H1 (cell line): Measurements from ENCODE around the gene PPAN. TPM values are rescaled to one million over a fixed set of nuclear protein-coding genes. Genes with fewer than 3 reads are reported as not detected.

Experiments used
- CTCF ChIA-PET: fragments of 300-600 bp; sonication (Branson Sonifier 250); formaldehyde crosslinking; loops from one replicate; lab custom pipeline; 2021; ENCODE audit not compliant: partially characterized antibody; lab: Charles Lee
- POLR2A ChIA-PET: fragments of 300-600 bp; sonication (Branson Sonifier 250); formaldehyde crosslinking; loops from one replicate; lab custom pipeline; 2021; ENCODE audit warnings: inconsistent platforms; ENCODE audit not compliant: partially characterized antibody; lab: Charles Lee
- DNase-seq, 2 experiments: peaks; one replicate each; pipeline versions ENCODE4 v3.0.0 to v3.0.0-alpha.2; 2010 to 2022; ENCODE audit warnings: low spot score in 2 of 2, low read depth in 1 of 2, mixed read lengths in 1 of 2
- FAIRE-seq: peaks from 2 replicates; lab custom pipeline; 2011; peaks lifted over from hg19 to GRCh38; lab: Jason Lieb, UNC
- H2AFZ ChIP-seq: 2 replicates; pipeline ENCODE4 v1.8.1; 2012; ENCODE audit warnings: low read length, inconsistent platforms
- H2AK5ac ChIP-seq: 2 replicates; pipeline ENCODE4 v1.6.1; 2013; ENCODE audit warnings: low read depth, low read length
- H2BK120ac ChIP-seq: replicated peaks from 2 replicates; pipeline ENCODE3; 2013; ENCODE audit warnings: low read depth, low read length, inconsistent platforms
- H2BK12ac ChIP-seq: 2 replicates; pipeline ENCODE4 v1.6.1; 2013; ENCODE audit warnings: low read depth, low read length
- H2BK15ac ChIP-seq: 2 replicates; pipeline ENCODE4 v1.6.1; 2013; ENCODE audit warnings: low read length
- H2BK20ac ChIP-seq: 2 replicates; pipeline ENCODE4 v1.6.1; 2013; ENCODE audit warnings: low read length
- H2BK5ac ChIP-seq: 2 replicates; pipeline ENCODE4 v1.6.1; 2013; ENCODE audit warnings: low read depth, low read length
- H3K14ac ChIP-seq: 2 replicates; pipeline ENCODE4 v1.6.1; 2013; ENCODE audit warnings: inconsistent platforms; ENCODE audit not compliant: insufficient read length
- H3K18ac ChIP-seq: 2 replicates; pipeline ENCODE4 v1.6.1; 2013; ENCODE audit warnings: low read length; ENCODE audit errors: extremely low read depth
- H3K23ac ChIP-seq: 2 replicates; pipeline ENCODE4 v1.6.1; 2013; ENCODE audit warnings: inconsistent platforms; ENCODE audit not compliant: insufficient read length
- H3K23me2 ChIP-seq: 2 replicates; pipeline ENCODE4 v1.6.1; 2013; ENCODE audit warnings: low read depth, low read length
- H3K27ac ChIP-seq: 2 replicates; pipeline ENCODE4 v1.6.1; 2011; ENCODE audit warnings: low read depth, low read length, inconsistent platforms
- H3K27me3 ChIP-seq, 4 experiments: replicated peaks in 1 of 4; 1 replicate in 1 of 4; 2 replicates in 3 of 4; pipeline versions ENCODE4 v1.6.1 to v1.8.1; 2011 to 2013; ENCODE audit warnings: low read length in 3 of 4, mild to moderate bottlenecking in 3 of 4, inconsistent platforms in 2 of 4, mixed read lengths in 2 of 4, moderate library complexity in 1 of 4; ENCODE audit not compliant: control insufficient read depth in 3 of 4, insufficient read depth in 3 of 4; ENCODE audit errors: extremely low read depth in 1 of 4
- H3K36me3 ChIP-seq, 4 experiments: 2 replicates each; pipeline versions ENCODE4 v1.6.1 to v1.8.1; 2011 to 2013; ENCODE audit warnings: mild to moderate bottlenecking in 4 of 4, low read length in 3 of 4, moderate library complexity in 2 of 4, control low read depth in 1 of 4, inconsistent platforms in 1 of 4; ENCODE audit not compliant: insufficient read depth in 4 of 4, control insufficient read depth in 2 of 4
- H3K4ac ChIP-seq: replicated peaks from 2 replicates; pipeline ENCODE3; 2013; ENCODE audit warnings: low read length, low read depth, mixed read lengths, inconsistent platforms; ENCODE audit not compliant: insufficient read length
- H3K4me1 ChIP-seq, 4 experiments: replicated peaks in 1 of 4; 1 replicate in 1 of 4; 2 replicates in 3 of 4; pipeline versions ENCODE4 v1.6.1 to v1.8.1; 2011 to 2013; ENCODE audit warnings: low read length in 3 of 4, inconsistent platforms in 2 of 4, mixed read lengths in 1 of 4; ENCODE audit not compliant: insufficient read depth in 4 of 4, control insufficient read depth in 3 of 4
- H3K4me2 ChIP-seq, 2 experiments: 2 replicates each; pipeline versions ENCODE4 v1.6.1 to v1.8.1; 2011 to 2013; ENCODE audit warnings: low read depth in 2 of 2, low read length in 2 of 2, control low read depth in 1 of 2, inconsistent platforms in 1 of 2, mild to moderate bottlenecking in 1 of 2; ENCODE audit not compliant: insufficient read depth in 1 of 2
- H3K4me3 ChIP-seq, 4 experiments: fragments of 200-600, 300-600 bp in 1 of 4; sonication (generic), shearing (Covaris generic), sonication (Bioruptor Twin) in 1 of 4; 2 replicates each; pipeline versions ENCODE4 v1.5.1 to v1.8.1; 2011 to 2016; ENCODE audit warnings: low read length in 4 of 4, low read depth in 3 of 4, control low read depth in 2 of 4, inconsistent platforms in 2 of 4, mild to moderate bottlenecking in 2 of 4, mixed read lengths in 1 of 4, moderate library complexity in 1 of 4; ENCODE audit not compliant: insufficient read depth in 2 of 4; ENCODE audit errors: extremely low read depth in 1 of 4
- H3K56ac ChIP-seq: replicated peaks from 2 replicates; pipeline ENCODE3; 2013; ENCODE audit warnings: low read depth, mild to moderate bottlenecking, mixed read lengths, low read length, inconsistent platforms; ENCODE audit not compliant: insufficient read length
- H3K79me1 ChIP-seq: 2 replicates; pipeline ENCODE4 v1.6.1; 2013; ENCODE audit warnings: low read depth, low read length, control low read depth
- H3K79me2 ChIP-seq, 2 experiments: 2 replicates each; pipeline versions ENCODE4 v1.6.1 to v1.8.1; 2012 to 2013; ENCODE audit warnings: low read length in 2 of 2, mild to moderate bottlenecking in 2 of 2, inconsistent platforms in 1 of 2; ENCODE audit not compliant: insufficient read depth in 2 of 2, control insufficient read depth in 1 of 2
- H3K9ac ChIP-seq, 4 experiments: replicated peaks in 1 of 4; 1 replicate in 1 of 4; 2 replicates in 3 of 4; pipeline versions ENCODE4 v1.6.1 to v1.8.1; 2011 to 2013; ENCODE audit warnings: low read depth in 3 of 4, low read length in 3 of 4, control low read depth in 2 of 4, mild to moderate bottlenecking in 2 of 4, moderate library complexity in 2 of 4, inconsistent platforms in 1 of 4; ENCODE audit errors: extremely low read depth in 1 of 4
- H3K9me3 ChIP-seq, 2 experiments: 2 replicates each; pipeline versions ENCODE4 v1.6.1 to v1.8.1; 2012 to 2013; ENCODE audit warnings: mild to moderate bottlenecking in 2 of 2, moderate library complexity in 2 of 2, control low read depth in 1 of 2, inconsistent platforms in 1 of 2, low read depth in 1 of 2, low read length in 1 of 2, mixed read lengths in 1 of 2; ENCODE audit not compliant: insufficient read depth in 2 of 2
- H4K20me1 ChIP-seq, 2 experiments: replicated peaks in 1 of 2; 2 replicates each; pipeline versions ENCODE3 to v1.8.1; 2011 to 2013; ENCODE audit warnings: inconsistent platforms in 2 of 2, low read length in 2 of 2, mild to moderate bottlenecking in 1 of 2; ENCODE audit not compliant: insufficient read depth in 2 of 2, control insufficient read depth in 1 of 2
- H4K5ac ChIP-seq: 2 replicates; pipeline ENCODE4 v1.6.1; 2013; ENCODE audit warnings: low read length, low read depth, mixed read lengths, inconsistent platforms; ENCODE audit not compliant: insufficient read length
- H4K8ac ChIP-seq: 2 replicates; pipeline ENCODE4 v1.8.0; 2013; ENCODE audit warnings: mild to moderate bottlenecking, moderate library complexity, low read length, inconsistent platforms; ENCODE audit not compliant: insufficient read depth; ENCODE audit errors: extremely low read depth
- H4K91ac ChIP-seq: replicated peaks from 2 replicates; pipeline ENCODE3; 2013; ENCODE audit warnings: low read length, mixed read lengths, inconsistent platforms; ENCODE audit not compliant: insufficient read length
- EZH2 ChIP-seq: fragments of 200-600 bp; sonication (generic); IDR thresholded peaks from 2 replicates; pipeline ENCODE4 v1.7.1; 2012; ENCODE audit warnings: low read depth, mild to moderate bottlenecking, moderate library complexity, low read length, inconsistent platforms; ENCODE audit not compliant: severe bottlenecking
- HDAC2 ChIP-seq, 2 experiments: fragments of 300-600 bp in 1 of 2; sonication (generic) in 1 of 2; IDR thresholded peaks; 2 replicates each; pipeline ENCODE4 v1.6.1; 2011 to 2012; ENCODE audit warnings: low read depth in 2 of 2, low read length in 2 of 2, mild to moderate bottlenecking in 2 of 2, moderate library complexity in 2 of 2, borderline replicate concordance in 1 of 2, inconsistent platforms in 1 of 2
- KDM5A ChIP-seq: fragments of 200-600 bp; IDR thresholded peaks from 2 replicates; pipeline ENCODE4 v1.7.1; 2012; ENCODE audit warnings: mild to moderate bottlenecking, low read length, inconsistent platforms, mixed read lengths
- RFX5 ChIP-seq: IDR thresholded peaks from 2 replicates; pipeline ENCODE4 v1.6.1; 2011; ENCODE audit warnings: low read depth, low read length, improper control_type of control experiment, borderline replicate concordance
- SIX5 ChIP-seq: IDR thresholded peaks from 2 replicates; pipeline ENCODE4 v1.6.1; 2011; ENCODE audit warnings: mild to moderate bottlenecking, low read depth, low read length
- TEAD4 ChIP-seq: IDR thresholded peaks from 2 replicates; pipeline ENCODE4 v1.6.1; 2012; ENCODE audit warnings: low read depth, low read length, inconsistent platforms, mixed read lengths
- WGBS, 2 experiments: shearing (Covaris generic) in 1 of 2; methylation state at CpG; one replicate each; pipeline versions ENCODE4 v1.1.6 to v1.1.7; 2013 to 2015; ENCODE audit warnings: low lambda C conversion rate in 2 of 2, mixed read lengths in 2 of 2, inconsistent platforms in 1 of 2, low coverage in 1 of 2, missing lambda C conversion rate in 1 of 2; ENCODE audit not compliant: insufficient replicate concordance in 2 of 2, insufficient coverage in 1 of 2, insufficient read length in 1 of 2; ENCODE audit errors: extremely low coverage in 1 of 2, missing lambda C conversion rate in 1 of 2; 5-methylcytosine and 5-hydroxymethylcytosine counted together
- polyA plus RNA-seq, 7 experiments: library from polyadenylated mRNA; depleted of rRNA in 3 of 7; stranded (reverse) in 5 of 7; unstranded in 2 of 7; fragments of >200 nt in 5 of 7; fragments of 200-250 nt in 2 of 7; gene quantifications; 1 replicate in 5 of 7; 2 replicates in 1 of 7; 4 replicates in 1 of 7; pipeline versions ENCODE4 v1.2.1 to v1.2.3, GENCODE V29; 2011 to 2013; ENCODE audit warnings: missing spikeins in 2 of 7, mixed read lengths in 2 of 7
- total RNA-seq: library from RNA; stranded (reverse); fragmentation: NEBNext Ultra II Directional; extraction: Animal tissue kit (Norgen Biotek cat#: 25700); gene quantifications from 2 replicates; pipeline ENCODE4 v1.2.1, GENCODE V29; 2021
- TF ChIP-seq, protein P1 (sequence below): IDR thresholded peaks from 2 replicates; pipeline ENCODE4 v1.6.1; 2012; ENCODE audit warnings: low read length, inconsistent platforms

The PPAN gene
- total and polyA plus RNA-seq, 2 of the 8 experiments (the other 6 are each of a cell fraction or from before 2014, with no cell fraction given), result 48.8 to 74.4 TPM

DNA sequence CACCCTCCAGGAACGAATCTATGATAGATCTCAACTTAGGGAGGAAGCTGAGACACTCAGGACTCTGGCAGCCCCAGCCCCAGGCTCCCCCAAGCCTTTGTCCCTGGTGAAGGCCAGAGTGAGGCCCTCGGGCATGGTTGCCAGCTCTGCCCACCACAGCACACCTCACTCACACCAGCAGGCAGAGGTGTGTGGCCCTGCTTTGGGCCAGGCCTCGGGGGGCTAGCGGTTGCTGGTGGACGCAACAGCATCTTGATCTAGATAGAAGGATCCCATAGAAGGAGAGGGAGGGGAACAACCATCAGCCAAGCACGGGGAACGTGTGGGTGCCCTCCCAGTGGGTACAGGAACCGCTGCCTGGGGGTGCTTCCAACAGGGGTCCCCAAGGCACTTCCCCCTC is 51.9 kb downstream of the PPAN start:
- Histone ChIP-seq H3K14ac (no peak overlapping the region), H3K4me1 (no peaks in the 10 kb centered on the region), H3K18ac (no peak overlapping the region), H3K27me3 (no peaks in the 10 kb centered on the region), H4K20me1 (peaks cover 9 to 12% of the 10 kb centered on the region in 2 experiments), H2BK5ac (no peak overlapping the region), H3K4me3 (no peak overlapping the region), H2BK20ac (no peak overlapping the region), H3K36me3 (peaks cover 69 to 97% (median 91%) of the 10 kb centered on the region in 4 experiments), H2AFZ (no peak overlapping the region), H2AK5ac (no peak overlapping the region), H3K4ac (no peak overlapping the region), H3K79me1 (no peaks in the 10 kb centered on the region; the same call in 1 of the 2 replicates), H3K9me3 (no peaks in the 10 kb centered on the region), H2BK120ac (no peak overlapping the region), H3K9ac (no peak overlapping the region), H3K23me2 (no peaks in the 10 kb centered on the region), H4K91ac (no peak overlapping the region), H4K5ac (no peak overlapping the region), H3K56ac (no peak overlapping the region), H3K79me2 (no peaks in the 10 kb centered on the region), H2BK15ac (no peak overlapping the region), H3K4me2 (no peak overlapping the region), H4K8ac (no peak overlapping the region), H3K23ac (no peak overlapping the region), H3K27ac (no peak overlapping the region), H2BK12ac (no peak overlapping the region)
- POLR2A ChIA-PET, result interaction anchor here (0.9 to 1.5 kb wide), 3 partner anchors 11 to 37 kb away, joined by 3 to 4 read pairs (median 3); partner anchors contain the start of gene DNMT1
- TF ChIP-seq SIX5, result no peak
- no peak for TF ChIP-seq EZH2
- no peak for TF ChIP-seq RFX5
- no peak for TF ChIP-seq HDAC2 (IDR thresholded peaks at IDR 0.05; ENCODE audit: borderline replicate concordance in 1 of 2, low read depth in 2 of 2, low read length in 2 of 2)
- TF ChIP-seq, protein P1, sequence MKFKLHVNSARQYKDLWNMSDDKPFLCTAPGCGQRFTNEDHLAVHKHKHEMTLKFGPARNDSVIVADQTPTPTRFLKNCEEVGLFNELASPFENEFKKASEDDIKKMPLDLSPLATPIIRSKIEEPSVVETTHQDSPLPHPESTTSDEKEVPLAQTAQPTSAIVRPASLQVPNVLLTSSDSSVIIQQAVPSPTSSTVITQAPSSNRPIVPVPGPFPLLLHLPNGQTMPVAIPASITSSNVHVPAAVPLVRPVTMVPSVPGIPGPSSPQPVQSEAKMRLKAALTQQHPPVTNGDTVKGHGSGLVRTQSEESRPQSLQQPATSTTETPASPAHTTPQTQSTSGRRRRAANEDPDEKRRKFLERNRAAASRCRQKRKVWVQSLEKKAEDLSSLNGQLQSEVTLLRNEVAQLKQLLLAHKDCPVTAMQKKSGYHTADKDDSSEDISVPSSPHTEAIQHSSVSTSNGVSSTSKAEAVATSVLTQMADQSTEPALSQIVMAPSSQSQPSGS, result no peak
- no peak for TF ChIP-seq KDM5A
- TF ChIP-seq TEAD4, result no peak
- FAIRE-seq (no peak), DNase-seq (no peak)
- WGBS, 2 experiments, result 89% methylated on average over 5 of the region's 8 CpGs; no CpG with 5 or more reads in 1 of the 2 experiments
- CTCF ChIA-PET, result interaction anchor here (0.8 to 1.1 kb wide), 6 partner anchors 12 to 101 kb away, joined by 3 read pairs; no protein-coding TSS in a partner anchor
